Keratinocyte (primary cell): ENCODE results near the gene FAAP20. TPM values are rescaled to one million over a fixed set of nuclear protein-coding genes. Genes with fewer than 3 reads are reported as not detected.

Experiments used
- DNase-seq: peaks from one replicate; pipeline ENCODE4 v3.0.0-alpha.2; 2011; ENCODE audit warnings: low read depth, missing footprints, low spot score
- FAIRE-seq: peaks from 2 replicates; lab custom pipeline; 2011; peaks lifted over from hg19 to GRCh38; lab: Jason Lieb, UNC
- H2AFZ ChIP-seq: 2 replicates; pipeline ENCODE4 v1.6.0; 2012; ENCODE audit warnings: low read length, control low read depth, inconsistent platforms; ENCODE audit not compliant: control insufficient read depth
- H3K27ac ChIP-seq: 2 replicates; pipeline ENCODE4 v1.5.1; 2011; ENCODE audit warnings: low read length; ENCODE audit not compliant: control insufficient read depth, insufficient read depth
- H3K27me3 ChIP-seq: 3 replicates; pipeline ENCODE4 v1.6.0; 2011; ENCODE audit warnings: low read length; ENCODE audit not compliant: control insufficient read depth, insufficient read depth; ENCODE audit errors: extremely low read depth
- H3K36me3 ChIP-seq, 2 experiments: 2 replicates in 1 of 2; 3 replicates in 1 of 2; pipeline ENCODE4 v1.5.1; 2011; ENCODE audit warnings: low read length in 2 of 2, mild to moderate bottlenecking in 1 of 2; ENCODE audit not compliant: control insufficient read depth in 2 of 2, insufficient read depth in 2 of 2; ENCODE audit errors: extremely low read depth in 1 of 2
- H3K4me1 ChIP-seq: 3 replicates; pipeline ENCODE4 v1.5.1; 2011; ENCODE audit warnings: low read length; ENCODE audit not compliant: control insufficient read depth, insufficient read depth; ENCODE audit errors: extremely low read depth
- H3K4me2 ChIP-seq: 3 replicates; pipeline ENCODE4 v1.6.0; 2011; ENCODE audit warnings: low read depth, low read length; ENCODE audit not compliant: control insufficient read depth, insufficient read depth; ENCODE audit errors: extremely low read depth
- H3K4me3 ChIP-seq, 3 experiments: fragments of 200-600 bp in 1 of 3; sonication (generic) in 1 of 3; 2 replicates in 2 of 3; 3 replicates in 1 of 3; pipeline ENCODE4 v1.5.1; 2011 to 2016; ENCODE audit warnings: low read length in 3 of 3, mild to moderate bottlenecking in 3 of 3, control low read depth in 2 of 3, inconsistent platforms in 1 of 3, low read depth in 1 of 3, mixed read lengths in 1 of 3, mixed run types in 1 of 3, moderate library complexity in 1 of 3; ENCODE audit not compliant: control insufficient read depth in 2 of 3, insufficient read depth in 2 of 3; ENCODE audit errors: extremely low read depth in 1 of 3
- H3K79me2 ChIP-seq: 2 replicates; pipeline ENCODE4 v1.6.0; 2012; ENCODE audit warnings: low read length; ENCODE audit not compliant: control insufficient read depth, insufficient read depth
- H3K9ac ChIP-seq: 3 replicates; pipeline ENCODE4 v1.6.0; 2011; ENCODE audit warnings: low read length; ENCODE audit not compliant: control insufficient read depth, insufficient read depth; ENCODE audit errors: extremely low read depth
- H3K9me1 ChIP-seq: 3 replicates; pipeline ENCODE4 v1.6.0; 2011; ENCODE audit warnings: low read length; ENCODE audit not compliant: control insufficient read depth, insufficient read depth; ENCODE audit errors: extremely low read depth
- H3K9me3 ChIP-seq: 2 replicates; pipeline ENCODE4 v1.5.1; 2012; ENCODE audit warnings: low read depth, low read length; ENCODE audit not compliant: control insufficient read depth
- H4K20me1 ChIP-seq: 3 replicates; pipeline ENCODE4 v1.6.0; 2011; ENCODE audit warnings: low read length; ENCODE audit not compliant: control insufficient read depth, insufficient read depth; ENCODE audit errors: extremely low read depth
- CTCF ChIP-seq, 3 experiments: IDR thresholded peaks in 1 of 3; conservative IDR thresholded peaks in 1 of 3; optimal IDR thresholded peaks in 1 of 3; 2 replicates in 2 of 3; 3 replicates in 1 of 3; pipeline versions ENCODE3 to v1.5.1; 2011; ENCODE audit warnings: low read length in 3 of 3, mild to moderate bottlenecking in 3 of 3, moderate library complexity in 2 of 3, control low read depth in 1 of 3, inconsistent platforms in 1 of 3; ENCODE audit not compliant: insufficient read depth in 2 of 3; ENCODE audit errors: extremely low read depth in 1 of 3
- EZH2 ChIP-seq: IDR thresholded peaks from one replicate; pipeline ENCODE4 v1.6.1; 2012; ENCODE audit warnings: inconsistent platforms, mild to moderate bottlenecking, low read length, moderate library complexity
- dilution Hi-C: fragments of 300-500 bp; cut with MboI; formaldehyde crosslinking; loops from one replicate; pipeline ENCODE4 v1.7.0; 2020; ENCODE audit warnings: low sequenced_read_pairs; ENCODE audit not compliant: extremely low pct_ligation_motif_present
- polyA plus RNA-seq, 5 experiments: library from polyadenylated mRNA; depleted of rRNA in 3 of 5; stranded (reverse) in 3 of 5; stranded (forward) in 1 of 5; unstranded in 1 of 5; fragments of >200 nt; gene quantifications; 1 replicate in 1 of 5; 2 replicates in 3 of 5; 3 replicates in 1 of 5; pipeline versions ENCODE4 v1.2.1 to v1.2.3, GENCODE V29; 2011 to 2012; ENCODE audit warnings: missing spikeins in 2 of 5, low read depth in 1 of 5, low replicate concordance in 1 of 5

Gene FAAP20
- polyA plus RNA-seq, 1 donor (not counting 4 experiments of a cell fraction or from before 2014, with no cell fraction given) = 7.3 TPM

GRCh38 chr1:2172551-2173146 lies 21.9 kb downstream of the FAAP20 start:
- Histone ChIP-seq H3K4me3 (no peak overlapping the region), H3K9me1 (no peaks in the 10 kb centered on the region), H3K27ac (no peak overlapping the region), H3K79me2 (no peaks in the 10 kb centered on the region), H3K9ac (no peak overlapping the region), H2AFZ (no peak overlapping the region), H3K27me3 (no peaks in the 10 kb centered on the region), H3K4me1 (peaks cover 8% of the 10 kb centered on the region), H3K9me3 (no peaks in the 10 kb centered on the region), H3K4me2 (no peak overlapping the region), H3K36me3 (peaks cover under 1 to 21% of the 10 kb centered on the region in 2 experiments), H4K20me1 (no peaks in the 10 kb centered on the region)
- DNase-seq (no peak), FAIRE-seq (no peak)
- no peak for TF ChIP-seq CTCF (optimal IDR thresholded peaks at IDR 0.05 in 1 of 3, IDR thresholded peaks at IDR 0.05 in 1 of 3, conservative IDR thresholded peaks at IDR 0.05 in 1 of 3; ENCODE audit: extremely low read depth in 1 of 3, insufficient read depth in 2 of 3, low read length in 3 of 3)
- no peak for TF ChIP-seq EZH2
- dilution Hi-C loops = no loop called here

- H4K20me1 ChIP-seq = no peaks in the 10 kb centered on the region
- no peak for TF ChIP-seq CTCF (optimal IDR thresholded peaks at IDR 0.05 in 1 of 3, IDR thresholded peaks at IDR 0.05 in 1 of 3, conservative IDR thresholded peaks at IDR 0.05 in 1 of 3; ENCODE audit: extremely low read depth in 1 of 3, insufficient read depth in 2 of 3, low read length in 3 of 3)
- TF ChIP-seq EZH2 = no peak
- no peaks in the 10 kb centered on the region for H3K9me1 ChIP-seq
- H3K4me1 ChIP-seq = peaks cover 8% of the 10 kb centered on the region
- H3K36me3 ChIP-seq = peaks cover 0 to 21% of the 10 kb centered on the region in 2 experiments
- no peaks in the 10 kb centered on the region for H3K79me2 ChIP-seq
- no peak overlapping the region for H3K27ac ChIP-seq
- DNase-seq (no peak), FAIRE-seq (no peak)
- H3K9me3 ChIP-seq = no peaks in the 10 kb centered on the region
- H3K4me2 ChIP-seq = no peak overlapping the region
- dilution Hi-C loops = no loop called here
- no peaks in the 10 kb centered on the region for H3K27me3 ChIP-seq
- no peak overlapping the region for H2AFZ ChIP-seq
- H3K9ac ChIP-seq = no peak overlapping the region
- H3K4me3 ChIP-seq = no peak overlapping the region
These were observed 22.6 kb downstream of the FAAP20 start for GRCh38 chr1:2172012-2172411.
